ENCODE measurements around the gene ANKRD16. TPM values are rescaled to one million over a fixed set of nuclear protein-coding genes. Genes with fewer than 3 reads are reported as not detected.

Gene ANKRD16
- total and polyA plus RNA-seq, 2 experiments from 2014 or later = 6.4 to 16.1 TPM

GRCh38 chr10:5814110-5815107, 75.3 kb downstream of the ANKRD16 start (continued):
- TF ChIP-seq, protein P1, sequence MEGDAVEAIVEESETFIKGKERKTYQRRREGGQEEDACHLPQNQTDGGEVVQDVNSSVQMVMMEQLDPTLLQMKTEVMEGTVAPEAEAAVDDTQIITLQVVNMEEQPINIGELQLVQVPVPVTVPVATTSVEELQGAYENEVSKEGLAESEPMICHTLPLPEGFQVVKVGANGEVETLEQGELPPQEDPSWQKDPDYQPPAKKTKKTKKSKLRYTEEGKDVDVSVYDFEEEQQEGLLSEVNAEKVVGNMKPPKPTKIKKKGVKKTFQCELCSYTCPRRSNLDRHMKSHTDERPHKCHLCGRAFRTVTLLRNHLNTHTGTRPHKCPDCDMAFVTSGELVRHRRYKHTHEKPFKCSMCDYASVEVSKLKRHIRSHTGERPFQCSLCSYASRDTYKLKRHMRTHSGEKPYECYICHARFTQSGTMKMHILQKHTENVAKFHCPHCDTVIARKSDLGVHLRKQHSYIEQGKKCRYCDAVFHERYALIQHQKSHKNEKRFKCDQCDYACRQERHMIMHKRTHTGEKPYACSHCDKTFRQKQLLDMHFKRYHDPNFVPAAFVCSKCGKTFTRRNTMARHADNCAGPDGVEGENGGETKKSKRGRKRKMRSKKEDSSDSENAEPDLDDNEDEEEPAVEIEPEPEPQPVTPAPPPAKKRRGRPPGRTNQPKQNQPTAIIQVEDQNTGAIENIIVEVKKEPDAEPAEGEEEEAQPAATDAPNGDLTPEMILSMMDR (conservative IDR thresholded peaks at IDR 0.05; ENCODE audit: low read depth in 2 of 2) = no peak
- TF ChIP-seq NANOG (IDR thresholded peaks at IDR 0.05; ENCODE audit: borderline replicate concordance) = no peak
- no peak for TF ChIP-seq CREB1 (CRISPR knock-in tag; IDR thresholded peaks at IDR 0.05; ENCODE audit: low read depth)
- TF ChIP-seq POLR2AphosphoS5 (IDR thresholded peaks at IDR 0.05; ENCODE audit: low read depth) = no peak
- TF ChIP-seq STAT1 (IDR thresholded peaks at IDR 0.05; ENCODE audit: unreplicated experiment) = no peak
- TF ChIP-seq ZNF114 (CRISPR knock-in tag; IDR thresholded peaks at IDR 0.05) = no peak
- no peak for TF ChIP-seq ZNF331 (CRISPR knock-in tag; IDR thresholded peaks at IDR 0.05; ENCODE audit: low read depth)
- no peak for TF ChIP-seq EZH2phosphoT487 (IDR thresholded peaks at IDR 0.05; ENCODE audit: unreplicated experiment)

DNA sequence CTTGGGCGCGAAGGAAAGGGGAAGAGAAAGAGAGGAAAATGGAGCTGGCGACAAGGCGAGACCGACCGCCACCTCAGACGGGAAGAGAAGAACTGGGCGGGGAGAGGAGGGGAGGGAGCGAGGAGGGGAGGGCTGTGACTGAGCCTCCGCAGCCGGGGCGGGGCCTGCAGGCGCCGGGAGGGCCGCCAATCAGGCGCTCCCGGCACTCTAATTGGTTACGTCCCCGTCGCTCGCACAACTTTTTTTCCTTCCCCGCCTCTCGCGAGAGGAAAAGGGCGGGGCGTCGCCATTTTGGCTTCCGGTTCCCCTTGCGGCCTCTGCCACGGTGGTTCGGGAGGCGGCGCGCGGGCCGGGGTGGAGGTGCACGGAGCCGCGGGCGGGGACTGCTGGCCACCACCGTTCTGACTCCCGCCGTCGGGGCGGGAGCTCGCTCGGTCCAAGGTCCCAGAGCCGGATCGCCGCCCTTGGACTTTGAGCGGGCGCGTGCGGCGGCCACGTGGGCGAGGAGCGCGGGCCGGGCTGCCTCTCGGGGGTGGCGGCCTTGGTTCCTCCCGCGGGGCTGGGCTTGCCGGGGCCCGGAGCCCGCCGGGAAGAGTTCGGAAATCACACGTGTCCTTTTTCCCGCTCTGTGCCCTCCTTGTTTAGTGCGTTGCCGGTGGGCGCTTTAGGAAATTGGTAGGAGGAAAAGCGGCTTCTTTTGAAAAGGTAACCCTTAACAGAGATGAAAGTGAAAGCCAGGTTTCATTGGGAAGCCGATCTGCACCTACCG, 76.2 kb downstream of the ANKRD16 start, which contains the start of gene GDI2:
GDI2 (minus strand) TSS at position 94 of the 769 bp plus-strand sequence. CDS start 176 bp downstream, outside the sequence.
- H3K4me2 ChIP-seq = peak within 1 kb of the TSS; percentile 87
- DNase-seq (ENCODE audit: low spot score) (peak; percentile 98), ATAC-seq (peak; percentile 90)
- H3K9me2 ChIP-seq (ENCODE audit: insufficient read depth) = no peaks in the 10 kb centered on the region; the same call in 1 of the 2 replicates
- TF ChIP-seq EZH2phosphoT487 (IDR thresholded peaks at IDR 0.05; ENCODE audit: unreplicated experiment) (no peak), STAT1 (IDR thresholded peaks at IDR 0.05; ENCODE audit: unreplicated experiment) (no peak), POLR2AphosphoS5 (IDR thresholded peaks at IDR 0.05; ENCODE audit: low read depth) (peak; percentile 98), NANOG (IDR thresholded peaks at IDR 0.05; ENCODE audit: borderline replicate concordance) (no peak)
- TF ChIP-seq, protein P2, sequence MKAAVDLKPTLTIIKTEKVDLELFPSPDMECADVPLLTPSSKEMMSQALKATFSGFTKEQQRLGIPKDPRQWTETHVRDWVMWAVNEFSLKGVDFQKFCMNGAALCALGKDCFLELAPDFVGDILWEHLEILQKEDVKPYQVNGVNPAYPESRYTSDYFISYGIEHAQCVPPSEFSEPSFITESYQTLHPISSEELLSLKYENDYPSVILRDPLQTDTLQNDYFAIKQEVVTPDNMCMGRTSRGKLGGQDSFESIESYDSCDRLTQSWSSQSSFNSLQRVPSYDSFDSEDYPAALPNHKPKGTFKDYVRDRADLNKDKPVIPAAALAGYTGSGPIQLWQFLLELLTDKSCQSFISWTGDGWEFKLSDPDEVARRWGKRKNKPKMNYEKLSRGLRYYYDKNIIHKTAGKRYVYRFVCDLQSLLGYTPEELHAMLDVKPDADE (IDR thresholded peaks at IDR 0.05) = peak; percentile 55; the same call in 1 of the 2 replicates
- TF ChIP-seq, protein P3, sequence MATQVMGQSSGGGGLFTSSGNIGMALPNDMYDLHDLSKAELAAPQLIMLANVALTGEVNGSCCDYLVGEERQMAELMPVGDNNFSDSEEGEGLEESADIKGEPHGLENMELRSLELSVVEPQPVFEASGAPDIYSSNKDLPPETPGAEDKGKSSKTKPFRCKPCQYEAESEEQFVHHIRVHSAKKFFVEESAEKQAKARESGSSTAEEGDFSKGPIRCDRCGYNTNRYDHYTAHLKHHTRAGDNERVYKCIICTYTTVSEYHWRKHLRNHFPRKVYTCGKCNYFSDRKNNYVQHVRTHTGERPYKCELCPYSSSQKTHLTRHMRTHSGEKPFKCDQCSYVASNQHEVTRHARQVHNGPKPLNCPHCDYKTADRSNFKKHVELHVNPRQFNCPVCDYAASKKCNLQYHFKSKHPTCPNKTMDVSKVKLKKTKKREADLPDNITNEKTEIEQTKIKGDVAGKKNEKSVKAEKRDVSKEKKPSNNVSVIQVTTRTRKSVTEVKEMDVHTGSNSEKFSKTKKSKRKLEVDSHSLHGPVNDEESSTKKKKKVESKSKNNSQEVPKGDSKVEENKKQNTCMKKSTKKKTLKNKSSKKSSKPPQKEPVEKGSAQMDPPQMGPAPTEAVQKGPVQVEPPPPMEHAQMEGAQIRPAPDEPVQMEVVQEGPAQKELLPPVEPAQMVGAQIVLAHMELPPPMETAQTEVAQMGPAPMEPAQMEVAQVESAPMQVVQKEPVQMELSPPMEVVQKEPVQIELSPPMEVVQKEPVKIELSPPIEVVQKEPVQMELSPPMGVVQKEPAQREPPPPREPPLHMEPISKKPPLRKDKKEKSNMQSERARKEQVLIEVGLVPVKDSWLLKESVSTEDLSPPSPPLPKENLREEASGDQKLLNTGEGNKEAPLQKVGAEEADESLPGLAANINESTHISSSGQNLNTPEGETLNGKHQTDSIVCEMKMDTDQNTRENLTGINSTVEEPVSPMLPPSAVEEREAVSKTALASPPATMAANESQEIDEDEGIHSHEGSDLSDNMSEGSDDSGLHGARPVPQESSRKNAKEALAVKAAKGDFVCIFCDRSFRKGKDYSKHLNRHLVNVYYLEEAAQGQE (IDR thresholded peaks at IDR 0.05; ENCODE audit: unreplicated experiment) = peak; percentile 41
- no peaks in the 10 kb centered on the region for H3F3A ChIP-seq (replicated peaks; ENCODE audit: low read depth)
- peak within 1 kb of the TSS; percentile 99 for H3K27ac ChIP-seq (ENCODE audit: low read depth)
- H3K9me3 Mint-ChIP-seq = no peaks in the 10 kb centered on the region
- peaks cover 28% of the 10 kb centered on the region for H3K4me1 Mint-ChIP-seq
- H2AFZ ChIP-seq = peak within 1 kb of the TSS; percentile 72; the same call in 1 of the 2 replicates
- H3K27me3 Mint-ChIP-seq (ENCODE audit: insufficient read depth, low read depth, poor library complexity) = peaks cover 6% of the 10 kb centered on the region
- H3K4me3 ChIP-seq = peak within 1 kb of the TSS; percentile 73
- H3K79me2 ChIP-seq (replicated peaks; ENCODE audit: insufficient read depth) = peaks cover 54% of the 10 kb centered on the region
- H3K4me3 Mint-ChIP-seq = peak within 1 kb of the TSS; percentile 90
- peaks cover 19% of the 10 kb centered on the region for H3K36me3 Mint-ChIP-seq (ENCODE audit: low read depth)
- H3K36me3 ChIP-seq (ENCODE audit: insufficient read depth) = no peaks in the 10 kb centered on the region
- peak within 1 kb of the TSS; percentile 97 for H3K27ac Mint-ChIP-seq
- no peaks in the 10 kb centered on the region for H3K27me3 ChIP-seq (ENCODE audit: insufficient read depth)
- peaks cover 25% of the 10 kb centered on the region for H3K4me1 ChIP-seq (ENCODE audit: insufficient read depth)
- H4K20me1 ChIP-seq (replicated peaks; ENCODE audit: insufficient read depth) = peaks cover 32% of the 10 kb centered on the region

Data from GM23338 (cell line).